Activated CD4-positive, alpha-beta T cell treated with anti-CD3 and anti-CD28 coated beads, Interleukin-2, Interleukin-6, amounts not matched to agents 100 ng/mL and 50 ng/mL, durations not matched to agents 16 hours and 8 hours (primary cell): ENCODE results near the gene NUP62.

ENCODE experiments used
- DNase-seq: peaks from one replicate; pipeline ENCODE4 v3.0.0-alpha.2; 2020

NUP62 gene

GRCh38 chr19:49879243-49879963, 49.9 kb downstream of the NUP62 start:
- peak; percentile 49 for DNase-seq

- DNase-seq: no peak
Observed at GRCh38 chr19:49878744-49879070, 50.6 kb downstream of the NUP62 start.

GRCh38 chr19:49877879-49878743, 51.2 kb downstream of the NUP62 start:
- DNase-seq: peak; percentile 99

GRCh38 chr19:49877020-49877878, 52.1 kb downstream of the NUP62 start, which contains the start of the genes AKT1S1 and TBC1D17:
TSS of gene AKT1S1 (minus strand) at chr19:49877355. CDS start at chr19:49873295, 4,060 bp downstream.
TSS of gene TBC1D17 (plus strand) at chr19:49877702. CDS start at chr19:49877724, 22 bp downstream.
- DNase-seq: peak; percentile 99

- peak; percentile 99 for DNase-seq
Observed at GRCh38 chr19:49876422-49877019, 52.8 kb downstream of the NUP62 start.

GRCh38 chr19:49875857-49876421, 53.4 kb downstream of the NUP62 start:
- DNase-seq: peak; percentile 69

GRCh38 chr19:49875177-49875576, 54.1 kb downstream of the NUP62 start:
- DNase-seq: no peak

- no peak for DNase-seq
Observed at GRCh38 chr19:49874503-49875157, 54.7 kb downstream of the NUP62 start.

GRCh38 chr19:49873834-49874233, 55.5 kb downstream of the NUP62 start:
- DNase-seq: no peak

GRCh38 chr19:49873129-49873521, 56.2 kb downstream of the NUP62 start:
- no peak for DNase-seq

GRCh38 chr19:49872245-49873128, 56.8 kb downstream of the NUP62 start:
- no peak for DNase-seq

- DNase-seq: no peak
Observed at GRCh38 chr19:49871349-49871985, 57.8 kb downstream of the NUP62 start.

GRCh38 chr19:49870309-49870901, 58.9 kb downstream of the NUP62 start:
- DNase-seq: no peak

- peak; percentile 98 for DNase-seq
Observed at GRCh38 chr19:49869484-49870308, 59.6 kb downstream of the NUP62 start.

- no peak for DNase-seq
Observed at GRCh38 chr19:49869009-49869483, 60.3 kb downstream of the NUP62 start.

GRCh38 chr19:49866933-49867782, 62.1 kb downstream of the NUP62 start, which contains the start of gene PNKP:
TSS of gene PNKP (minus strand) at chr19:49867576. CDS start at chr19:49867204, 372 bp downstream.
- peak; percentile 88 for DNase-seq

GRCh38 chr19:49864890-49865289, 64.4 kb downstream of the NUP62 start:
- no peak for DNase-seq
